GM21529 (cell line): Measurements from ENCODE around the gene CLEC2L.

Experiments used
- ATAC-seq: cut with Tn5 transposase; IDR thresholded peaks from one replicate; pipeline ENCODE4 v1.9.1; 2021; ENCODE audit not compliant: unreplicated experiment

Gene CLEC2L

DNA sequence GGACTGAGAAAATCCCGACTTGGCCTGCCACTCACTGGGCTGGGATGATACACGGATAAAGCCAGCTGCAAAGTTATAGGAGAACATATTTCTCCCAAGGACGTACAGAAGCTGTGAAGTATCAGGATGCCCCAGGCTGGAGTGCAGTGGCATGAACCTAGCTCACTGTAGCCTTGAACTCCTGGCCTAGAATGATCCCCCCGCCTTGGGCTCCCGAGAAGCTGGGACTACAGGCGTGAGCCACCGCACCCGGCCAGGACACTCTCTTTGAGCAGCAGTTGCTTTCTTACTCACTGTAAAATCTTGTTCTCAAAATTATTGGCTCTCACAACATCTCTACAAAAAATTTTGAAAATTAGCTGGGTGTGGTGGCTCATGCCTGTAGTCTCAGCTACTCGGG is 50.4 kb downstream of the CLEC2L start:
- ATAC-seq, result no peak

DNA sequence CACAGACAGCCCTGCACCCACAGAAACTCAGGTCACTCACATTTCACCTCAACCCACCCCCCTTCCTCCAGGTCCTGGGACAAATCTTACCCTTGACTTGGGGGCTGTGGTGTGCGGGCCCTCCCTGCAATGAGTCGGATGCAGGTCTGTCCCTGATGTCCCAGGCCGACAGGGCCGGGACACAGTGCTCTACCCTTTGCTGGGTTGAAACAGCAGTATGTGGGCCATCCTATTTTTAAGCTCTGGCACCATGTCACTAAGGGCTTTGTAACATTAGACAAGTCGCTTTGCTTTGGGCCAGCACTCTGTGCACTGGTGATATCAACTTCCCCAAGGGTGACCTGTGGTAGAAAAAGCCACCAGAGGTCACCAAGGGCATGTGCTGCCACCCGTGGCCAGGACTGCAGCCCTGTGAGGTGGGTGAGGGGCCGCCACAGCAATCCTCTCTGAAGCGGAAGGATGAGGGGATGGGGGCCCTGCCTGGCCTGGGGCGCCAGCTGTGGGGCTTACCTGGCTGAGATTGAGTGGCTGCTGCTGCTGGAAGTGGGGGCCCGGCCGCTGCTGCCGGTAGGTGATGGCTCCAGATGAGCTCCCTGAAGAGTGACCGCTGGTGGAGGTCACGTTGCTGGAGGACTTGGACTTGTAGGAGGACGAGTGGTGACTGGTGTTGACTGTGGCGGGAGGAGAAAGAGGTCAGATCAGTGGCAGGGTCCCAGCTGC is 51.3 kb downstream of the CLEC2L start:
- no peak for ATAC-seq

DNA sequence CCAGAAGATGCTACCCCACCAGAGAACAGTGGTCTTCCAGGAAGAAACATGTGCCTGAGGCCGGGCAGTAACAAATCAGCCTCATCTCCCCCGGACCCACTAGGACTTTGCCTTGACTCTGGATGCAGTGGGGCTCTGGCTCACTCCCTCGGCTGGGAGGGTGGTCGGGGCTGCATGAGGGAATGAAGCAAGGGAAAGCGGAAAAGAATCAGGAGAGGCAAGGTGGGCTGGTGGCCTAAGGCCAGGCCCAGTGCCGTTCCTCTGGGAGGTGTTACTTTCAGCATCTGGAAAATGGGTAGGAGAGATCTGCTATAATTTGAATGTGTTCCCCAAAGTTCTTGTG is 51.8 kb downstream of the CLEC2L start:
- no peak for ATAC-seq

DNA sequence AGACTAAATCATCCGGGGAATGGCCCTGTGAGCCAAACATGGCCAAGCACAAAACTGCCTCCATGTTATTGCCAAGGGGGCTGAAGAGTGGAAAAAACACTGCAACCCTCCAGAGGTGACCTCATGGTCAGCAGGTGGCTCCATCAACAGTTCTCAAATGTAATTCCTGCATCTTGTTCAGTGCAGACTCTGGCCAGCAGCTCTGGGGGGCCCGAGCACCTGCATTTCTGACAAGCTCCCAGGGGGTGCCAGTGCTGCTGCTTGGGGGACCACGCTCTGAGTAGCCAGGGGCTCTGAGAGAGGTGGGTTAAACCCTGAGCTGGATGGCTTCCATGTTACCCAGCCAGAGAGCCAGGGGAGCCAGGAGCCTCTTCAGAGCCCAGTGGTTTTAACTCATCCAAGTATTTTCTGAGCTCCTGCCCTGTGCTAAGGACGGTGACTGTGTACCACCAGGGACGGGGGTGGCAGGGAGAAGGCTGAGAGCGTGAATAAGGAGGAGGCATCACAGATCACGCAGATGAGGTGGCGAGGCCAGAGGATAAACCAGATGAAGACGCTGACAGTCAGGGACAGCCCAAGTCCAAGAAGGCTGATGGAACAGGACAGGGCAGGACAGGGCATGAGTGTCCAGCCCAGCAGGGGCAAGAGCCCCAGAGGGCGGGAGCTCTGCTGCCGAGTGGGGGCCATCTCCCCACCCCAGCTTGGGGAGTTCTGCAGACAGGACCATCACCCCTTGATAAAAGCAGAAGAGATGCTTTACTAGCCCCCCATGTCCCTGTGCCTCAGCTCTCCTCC is 52.9 kb downstream of the CLEC2L start:
- no peak for ATAC-seq

DNA sequence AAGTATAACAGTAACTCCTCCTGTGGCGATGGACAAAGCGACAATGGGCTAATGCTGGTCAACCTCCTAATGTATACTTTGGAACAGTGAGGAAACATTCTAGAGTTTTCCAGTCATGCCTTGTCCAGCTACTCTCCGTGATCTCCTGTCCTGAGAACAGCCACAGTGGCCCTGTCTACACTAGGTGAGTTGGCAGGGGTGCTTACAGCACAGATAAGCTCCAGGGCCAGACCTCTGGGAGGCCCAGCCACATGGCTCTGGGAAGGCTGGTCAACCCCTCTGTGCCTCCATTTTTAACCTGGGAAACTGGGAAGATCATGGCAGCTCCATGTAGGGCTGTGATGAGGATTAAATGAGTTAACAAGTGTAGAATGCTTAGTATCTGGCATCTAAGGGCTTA is 57.0 kb downstream of the CLEC2L start:
- no peak for ATAC-seq

DNA sequence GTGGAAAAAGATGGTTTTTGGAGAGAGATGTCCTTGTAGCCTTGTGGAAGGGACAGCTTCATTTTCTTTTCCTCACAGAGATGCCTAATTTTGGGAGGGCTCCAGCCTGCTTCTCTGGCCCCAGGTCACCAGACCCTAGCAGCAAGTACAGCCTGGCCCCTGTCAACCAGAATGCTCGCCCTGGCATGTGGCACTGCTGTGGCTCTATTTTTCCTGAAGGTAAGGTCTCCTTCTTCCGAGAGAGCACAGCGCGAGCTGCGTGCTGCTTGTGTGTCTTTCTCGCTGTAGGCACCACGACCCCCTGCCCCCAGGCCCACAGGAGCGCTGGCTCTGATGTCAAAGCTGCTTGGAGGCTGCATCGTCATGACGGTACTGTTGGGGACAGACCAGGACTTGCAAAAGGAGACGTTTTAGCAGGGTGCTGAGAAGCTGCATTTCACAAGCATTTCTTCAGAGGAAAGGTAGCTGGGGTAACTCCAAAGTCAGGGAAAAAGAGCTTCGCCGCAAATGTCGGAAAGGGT is 58.7 kb downstream of the CLEC2L start:
- ATAC-seq, result no peak

DNA sequence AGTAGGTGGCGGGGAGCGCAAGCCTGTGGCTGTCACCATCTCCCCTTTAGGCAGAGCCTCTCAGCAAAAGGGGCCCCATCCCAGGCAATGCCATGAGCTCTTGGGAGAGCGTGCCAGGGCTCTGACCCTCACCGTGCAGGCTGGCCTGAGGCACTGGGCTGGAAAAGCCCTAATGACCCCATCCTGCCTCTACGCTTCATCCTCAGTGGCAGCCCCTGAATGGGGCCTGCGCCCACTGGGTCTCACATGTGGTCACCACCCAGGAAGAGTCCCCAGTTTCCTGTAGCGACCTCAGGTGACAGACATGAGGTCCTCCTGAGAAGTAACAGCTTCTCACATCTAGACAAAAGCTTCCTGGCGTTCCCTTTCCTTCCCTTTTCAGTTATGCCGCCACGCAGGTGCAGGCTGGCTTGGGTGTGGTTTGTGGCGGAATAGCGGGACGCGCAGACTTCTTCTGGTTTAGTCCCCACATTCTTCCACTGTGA is 59.2 kb downstream of the CLEC2L start:
- ATAC-seq, result no peak

DNA sequence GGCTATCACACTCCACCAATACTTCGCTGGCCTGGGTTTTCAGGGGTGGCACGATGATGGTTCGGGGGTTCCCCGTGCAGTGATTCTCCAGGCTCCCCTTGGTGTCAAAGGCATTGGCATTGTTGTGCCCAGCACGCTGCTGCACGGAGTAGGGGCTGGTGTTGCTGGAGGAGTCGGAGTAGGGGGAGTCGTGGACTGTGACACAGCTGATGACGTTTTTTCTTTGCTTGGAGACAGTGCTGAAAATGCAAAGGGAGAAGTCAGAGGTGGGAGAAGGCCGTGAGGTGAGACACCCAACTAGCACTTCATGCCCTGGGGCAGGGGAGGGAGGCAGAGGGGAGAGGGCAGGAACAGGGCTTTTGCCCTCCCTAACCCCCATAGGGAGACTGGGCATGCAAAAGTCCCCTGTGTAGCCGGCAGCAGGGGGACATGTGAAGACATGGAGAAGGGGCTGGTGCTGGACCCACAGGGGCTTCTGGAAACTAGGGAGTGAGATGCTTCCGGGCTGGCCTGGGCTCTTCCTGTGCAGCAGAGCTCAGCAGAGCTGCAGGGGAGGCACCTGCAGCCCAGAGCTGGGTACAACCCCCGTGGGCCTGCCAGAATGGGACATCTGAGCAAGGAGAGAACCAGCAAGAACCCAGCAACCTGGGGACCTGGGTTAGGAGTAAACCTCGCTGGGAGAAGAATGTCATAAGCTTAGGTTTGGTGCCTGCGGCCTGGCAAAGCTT is 60.5 kb downstream of the CLEC2L start:
- no peak for ATAC-seq

GRCh38 chr7:139585042-139585441 is 61.6 kb downstream of the CLEC2L start:
- no peak for ATAC-seq

- no peak for ATAC-seq
Observed at GRCh38 chr7:139586286-139586685, 62.8 kb downstream of the CLEC2L start.

DNA sequence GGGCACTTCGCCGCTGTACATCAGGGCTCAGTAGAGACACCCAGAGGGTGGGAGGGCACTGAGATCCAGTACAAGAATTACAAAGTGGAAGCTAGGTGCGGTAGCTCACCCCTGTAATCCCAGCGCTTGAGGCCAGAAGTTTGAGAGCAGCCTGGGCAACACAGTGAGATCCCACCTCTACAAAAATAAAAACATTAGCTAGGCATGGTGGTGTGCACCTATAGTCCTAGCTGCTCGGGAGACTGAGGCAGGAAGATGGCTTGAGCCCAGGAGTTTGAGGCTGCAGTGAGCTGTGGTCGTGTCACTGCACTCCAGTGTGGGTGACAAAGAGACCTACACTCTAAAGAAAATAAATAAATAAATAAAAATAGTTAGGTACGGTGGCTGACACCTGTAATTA is 64.0 kb downstream of the CLEC2L start:
- no peak for ATAC-seq

DNA sequence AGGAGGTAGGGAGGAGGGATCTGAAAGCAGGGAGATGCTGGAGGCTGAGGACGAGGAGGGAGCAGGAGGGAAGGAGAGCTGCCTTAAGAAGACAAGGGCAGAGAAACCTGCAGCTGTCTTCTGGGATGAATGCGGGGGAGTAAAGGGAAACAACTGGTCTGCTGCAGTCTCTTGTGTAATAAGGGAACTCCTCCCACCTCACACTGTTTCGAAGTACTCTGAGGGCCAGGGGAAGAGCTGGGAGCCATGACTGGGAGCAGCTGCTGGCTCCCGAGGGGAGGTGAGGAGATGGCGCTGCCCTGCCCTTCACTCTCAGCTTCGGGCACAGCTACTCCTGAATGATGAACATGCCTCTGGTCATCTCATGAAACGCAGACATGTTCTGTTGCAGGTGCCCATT is 65.1 kb downstream of the CLEC2L start:
- no peak for ATAC-seq

GRCh38 chr7:139589474-139589873 is 66.0 kb downstream of the CLEC2L start:
- no peak for ATAC-seq

DNA sequence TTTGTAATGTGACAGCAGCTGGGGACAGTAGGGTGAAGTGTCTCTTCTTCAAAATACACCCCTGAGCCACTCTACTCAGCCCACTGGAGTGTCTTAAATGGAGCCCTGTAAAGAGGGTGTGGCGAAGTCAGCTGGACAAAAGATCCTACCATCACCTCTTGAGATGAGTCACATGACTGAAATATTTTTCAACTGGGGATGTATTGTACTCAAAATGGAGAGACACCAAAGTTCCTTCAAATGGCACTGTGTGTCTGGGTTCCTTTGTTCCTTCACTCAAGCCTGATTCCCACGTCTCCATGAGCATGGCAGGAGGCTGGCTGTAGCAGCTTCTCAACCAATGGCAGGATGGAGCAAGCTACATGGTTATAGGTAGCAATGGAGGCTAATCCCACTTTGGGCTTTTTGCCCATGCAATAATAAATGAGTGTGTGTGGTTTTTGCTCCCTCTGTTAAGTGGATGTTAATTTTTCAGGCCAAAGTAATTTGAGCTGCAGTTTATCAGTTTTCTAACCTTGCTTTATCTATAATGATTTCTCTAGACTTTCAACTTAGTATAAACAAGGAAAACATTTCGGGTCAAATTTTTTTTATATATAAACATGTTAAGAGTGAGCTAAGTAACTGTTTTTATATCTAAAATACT is 68.2 kb downstream of the CLEC2L start:
- no peak for ATAC-seq

GRCh38 chr7:139592801-139593461 is 69.4 kb downstream of the CLEC2L start:
- no peak for ATAC-seq

- ATAC-seq, result no peak
Observed at GRCh38 chr7:139594090-139594489, 70.6 kb downstream of the CLEC2L start.
